HG02623 (cell line): ENCODE results near the gene TCHH.

Experiments used
- ATAC-seq: cut with Tn5 transposase; IDR thresholded peaks from one replicate; pipeline ENCODE4 v1.9.1; 2021; ENCODE audit warnings: moderate library complexity; ENCODE audit not compliant: unreplicated experiment

Gene TCHH

GRCh38 chr1:152061952-152062351, 53.3 kb downstream of the TCHH start:
- no peak for ATAC-seq
